ENCODE measurements around the gene BPIFB2.

- TF ChIP-seq TEAD4 (IDR thresholded peaks at IDR 0.05; ENCODE audit: borderline replicate concordance, insufficient read depth) (no peak), POLR2AphosphoS5 (IDR thresholded peaks at IDR 0.05; ENCODE audit: low read depth, low read length) (no peak), MAX (IDR thresholded peaks at IDR 0.05; ENCODE audit: low read depth) (no peak), CTCF (IDR thresholded peaks at IDR 0.05) (no peak), ZBTB33 (IDR thresholded peaks at IDR 0.05; ENCODE audit: borderline replicate concordance, low read depth) (no peak), EZH2phosphoT487 (IDR thresholded peaks at IDR 0.05; ENCODE audit: borderline replicate concordance, low read depth) (no peak), CHD2 (IDR thresholded peaks at IDR 0.05; ENCODE audit: low read length, partially characterized antibody) (no peak), RAD21 (IDR thresholded peaks at IDR 0.05; ENCODE audit: low read length) (no peak), USF1 (IDR thresholded peaks at IDR 0.05; ENCODE audit: borderline replicate concordance, low read depth) (no peak), GATA2 (CRISPR knock-in tag; IDR thresholded peaks at IDR 0.05) (no peak), TCF12 (IDR thresholded peaks at IDR 0.05) (no peak), USF2 (IDR thresholded peaks at IDR 0.05; ENCODE audit: borderline replicate concordance, low read depth, low read length) (no peak)
These were observed 45.5 kb upstream of the BPIFB2 start for GRCh38 chr20:32962053-32962452.

All from SK-N-SH (cell line).